Lower lobe of right lung (tissue), 2 donors: ENCODE measurements around the gene ISOC2. TPM values are rescaled to one million over a fixed set of nuclear protein-coding genes. Genes with fewer than 3 reads are reported as not detected.

Experiments used
- ATAC-seq, 2 donors: fragments of 200-7000 bp; cut with Tn5 transposase; one replicate each; pipeline ENCODE4 v1.9.1; 2020 to 2022; ENCODE audit warnings: mild to moderate bottlenecking in 2 of 2, moderate library complexity in 2 of 2
- DNase-seq: peaks from one replicate; pipeline ENCODE4 v3.0.0-alpha.2; 2020
- H3K27ac ChIP-seq: fragments of 200-600 bp; one replicate; pipeline ENCODE4 v1.8.0; 2022
- H3K27me3 ChIP-seq: fragments of 200-600 bp; one replicate; pipeline ENCODE4 v1.8.0; 2022; ENCODE audit warnings: low read depth
- H3K36me3 ChIP-seq: fragments of 200-600 bp; one replicate; pipeline ENCODE4 v1.8.0; 2022; ENCODE audit warnings: mild to moderate bottlenecking
- H3K4me1 ChIP-seq: fragments of 200-600 bp; one replicate; pipeline ENCODE4 v1.8.0; 2022
- H3K4me3 ChIP-seq: fragments of 200-600 bp; one replicate; pipeline ENCODE4 v1.8.0; 2022; ENCODE audit warnings: mild to moderate bottlenecking
- H3K9me3 ChIP-seq: fragments of 200-600 bp; one replicate; pipeline ENCODE4 v1.8.0; 2022
- CTCF ChIP-seq: fragments of 200-600 bp; IDR thresholded peaks from one replicate; pipeline ENCODE4 v1.8.0; 2022; ENCODE audit warnings: antibody characterized with exemption, mild to moderate bottlenecking
- intact Hi-C: fragments of 100-400 bp; cut with DNase I; formaldehyde crosslinking; loops from one replicate; pipeline ENCODE4 v1.11.0; 2022
- total RNA-seq: library from RNA; stranded (reverse); fragmentation: NEBNext Ultra II Directional; extraction: Animal tissue kit (Norgen Biotek cat#: 25700); gene quantifications from one replicate; pipeline ENCODE4 v1.2.1, GENCODE V29; 2021
- donor health status: DM: no; HTN: yes; CAD: no; lungs with severe emphysema.

ISOC2 gene
- total RNA-seq, 1 donor from 2014 or later: 28.6 TPM

DNA sequence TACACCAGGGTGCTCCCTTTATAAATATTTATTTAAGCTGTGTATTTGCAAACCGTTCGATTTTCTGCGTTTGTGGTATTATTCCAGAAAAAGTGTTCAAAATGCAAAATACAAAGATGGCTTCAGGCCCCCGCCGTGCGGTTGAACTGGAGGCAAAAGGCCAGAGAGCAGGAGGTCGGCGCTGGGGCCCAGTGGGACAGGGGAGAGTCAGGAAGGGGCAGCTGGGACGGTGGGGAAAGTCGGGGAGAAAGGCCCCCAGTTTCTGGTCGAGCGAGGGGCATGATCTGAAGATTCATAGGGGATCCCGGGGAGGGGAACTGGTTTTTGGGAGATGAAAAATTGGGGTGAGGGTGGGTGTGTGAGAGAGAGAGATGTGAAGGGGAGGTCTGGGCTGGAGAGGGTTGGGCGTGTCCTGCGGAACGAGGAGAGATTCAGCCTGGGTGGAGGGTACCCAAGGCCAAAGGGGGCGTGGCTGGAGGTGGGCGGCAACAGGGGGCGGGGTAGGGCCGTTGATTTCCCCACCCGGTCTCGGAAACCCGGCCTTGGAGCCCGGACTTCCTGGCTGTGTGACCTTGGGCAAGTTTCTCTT is 678 bp downstream of the ISOC2 start:
- ATAC-seq: peak; percentile 61 to 70
- no peak for TF ChIP-seq CTCF
- Histone ChIP-seq H3K4me1 (peaks cover 21% of the 10 kb centered on the region), H3K27me3 (no peaks in the 10 kb centered on the region), H3K36me3 (no peaks in the 10 kb centered on the region), H3K27ac (peak overlapping the region; percentile 90), H3K9me3 (no peaks in the 10 kb centered on the region), H3K4me3 (peak overlapping the region; percentile 76)
- intact Hi-C loops: no loop called here
- peak; percentile 70 for DNase-seq

DNA sequence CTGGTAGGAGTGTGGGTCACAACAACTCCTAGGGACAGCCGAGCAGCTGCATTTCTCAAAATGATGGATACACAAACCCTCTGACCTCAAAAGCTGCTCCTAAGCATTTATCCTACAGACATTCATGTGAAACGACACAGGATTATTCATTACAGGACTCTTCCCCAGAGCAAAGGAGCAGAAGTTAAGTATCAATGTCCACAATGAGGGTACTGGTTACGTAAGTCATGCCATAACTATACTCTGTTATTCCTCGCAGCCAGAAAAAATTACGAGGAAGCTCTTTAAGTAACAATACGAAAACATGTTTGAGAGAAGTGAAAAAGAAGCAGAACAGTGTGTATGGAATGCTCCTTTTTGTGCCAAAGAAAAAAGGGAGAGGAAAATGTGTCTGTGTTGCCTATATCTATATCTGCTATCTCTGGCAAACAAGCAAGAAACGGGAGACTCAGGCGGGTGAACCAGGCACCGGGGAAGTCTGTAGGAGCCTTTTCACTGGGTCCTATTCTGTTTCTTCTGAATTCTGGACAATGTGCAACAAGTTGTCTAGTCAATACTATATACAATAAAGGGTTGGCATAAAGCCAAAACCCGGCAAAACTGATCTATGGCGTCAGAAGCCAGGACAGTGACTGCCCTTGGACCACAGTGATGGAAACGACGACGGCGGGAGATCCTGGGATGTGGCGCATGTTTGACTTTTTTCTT is 1.3 kb downstream of the ISOC2 start:
- Histone ChIP-seq H3K4me3 (peak overlapping the region; percentile 76), H3K36me3 (no peaks in the 10 kb centered on the region), H3K27me3 (no peaks in the 10 kb centered on the region), H3K9me3 (no peaks in the 10 kb centered on the region), H3K4me1 (peaks cover 21% of the 10 kb centered on the region), H3K27ac (no peak overlapping the region)
- no peak for DNase-seq
- TF ChIP-seq CTCF: no peak
- no peak for ATAC-seq
- intact Hi-C loops: no loop called here

DNA sequence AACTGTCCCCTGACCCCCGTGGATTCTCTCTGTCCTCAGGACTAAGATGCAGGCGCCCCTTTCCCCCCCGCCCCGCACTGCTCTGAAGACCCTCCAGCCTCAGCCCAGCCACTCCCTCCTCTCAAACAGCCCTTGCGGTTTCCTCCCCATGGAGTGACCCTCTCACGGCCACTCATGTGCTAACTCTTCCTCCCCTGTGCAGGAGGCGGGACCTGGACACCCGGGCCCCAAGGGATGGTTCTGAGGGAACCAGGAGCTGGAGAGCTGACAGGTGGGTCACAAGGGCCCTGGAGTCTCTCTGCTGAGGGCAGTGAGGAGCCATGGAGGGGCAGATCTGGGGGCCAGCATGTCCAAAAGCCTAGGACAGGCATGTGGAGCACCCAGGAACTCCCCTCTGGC is 1.9 kb downstream of the ISOC2 start:
- H3K4me3 ChIP-seq: no peak overlapping the region
- H3K36me3 ChIP-seq: no peaks in the 10 kb centered on the region
- intact Hi-C loops: no loop called here
- H3K27ac ChIP-seq: no peak overlapping the region
- no peak for TF ChIP-seq CTCF
- peaks cover 21% of the 10 kb centered on the region for H3K4me1 ChIP-seq
- DNase-seq (no peak), ATAC-seq (no peak)
- H3K27me3 ChIP-seq: no peaks in the 10 kb centered on the region
- H3K9me3 ChIP-seq: no peaks in the 10 kb centered on the region

DNA sequence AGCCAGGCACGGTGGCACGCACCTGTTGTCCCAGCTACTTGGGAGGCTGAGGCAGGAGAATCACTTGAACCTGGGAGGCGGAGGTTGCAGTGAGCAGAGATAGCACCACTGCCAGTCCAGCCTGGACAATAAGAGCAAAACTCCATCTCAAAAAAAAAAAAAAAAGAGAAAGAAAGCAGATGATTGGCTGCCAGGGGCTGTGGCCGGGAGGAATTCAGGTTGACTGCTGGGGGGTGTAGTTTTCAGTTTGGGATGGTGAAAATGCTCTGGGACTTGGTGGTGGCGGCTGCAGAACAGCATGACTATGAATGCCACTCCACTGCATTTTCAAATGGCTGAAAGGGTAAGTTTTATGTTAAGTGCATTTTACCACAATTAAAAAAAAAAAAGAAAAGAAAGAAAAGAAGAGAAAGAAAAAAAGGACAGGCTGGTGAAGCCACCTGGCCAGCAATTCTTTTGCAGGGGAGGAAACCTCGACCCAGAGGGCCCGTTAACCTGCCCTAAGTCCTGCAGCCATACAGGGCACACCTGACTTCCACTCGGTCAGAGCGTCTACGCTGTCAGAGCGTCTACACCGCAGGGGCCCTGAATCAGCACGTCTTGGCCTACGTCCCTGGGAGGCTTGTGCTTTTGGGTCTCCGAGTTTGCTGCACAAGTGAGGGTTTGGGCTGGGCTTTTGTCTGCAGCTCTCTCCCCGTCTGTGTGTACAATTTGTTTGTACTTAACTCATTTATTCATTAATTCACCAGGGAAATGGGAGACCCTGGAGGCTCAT is 3.6 kb downstream of the ISOC2 start:
- Histone ChIP-seq H3K36me3 (no peaks in the 10 kb centered on the region), H3K4me1 (peaks cover 21% of the 10 kb centered on the region), H3K9me3 (no peaks in the 10 kb centered on the region), H3K27ac (no peak overlapping the region), H3K4me3 (no peak overlapping the region), H3K27me3 (peaks cover 1% of the 10 kb centered on the region)
- intact Hi-C loops: no loop called here
- ATAC-seq (no peak), DNase-seq (no peak)
- TF ChIP-seq CTCF: no peak

- Histone ChIP-seq H3K27ac (no peak overlapping the region), H3K9me3 (no peaks in the 10 kb centered on the region), H3K4me3 (no peak overlapping the region), H3K36me3 (no peaks in the 10 kb centered on the region), H3K4me1 (peaks cover 20% of the 10 kb centered on the region), H3K27me3 (peaks cover 17% of the 10 kb centered on the region)
- no peak for TF ChIP-seq CTCF
- no peak for DNase-seq
- intact Hi-C loops: no loop called here
- ATAC-seq: no peak
Measured at GRCh38 chr19:55456347-55456746, 5.1 kb downstream of the ISOC2 start.
